GM12891 (cell line): ENCODE results near the gene NLRP7. TPM values are rescaled to one million over a fixed set of nuclear protein-coding genes. Genes with fewer than 3 reads are reported as not detected.
"Not testable (repeated sequence)": the region's sequence is repeated elsewhere in the genome, so short reads cannot be mapped to it uniquely, and the experiment has no call there.

Source experiments
- DNase-seq: peaks from one replicate; pipeline ENCODE4 v3.0.0; 2011; ENCODE audit warnings: low spot score; ENCODE audit not compliant: insufficient read length
- FAIRE-seq: peaks from 2 replicates; lab custom pipeline; 2011; peaks lifted over from hg19 to GRCh38; lab: Jason Lieb, UNC
- PAX5 ChIP-seq: IDR thresholded peaks from 2 replicates; pipeline ENCODE4 v1.6.1; 2011; ENCODE audit warnings: low read length, moderate library complexity, mild to moderate bottlenecking; ENCODE audit not compliant: insufficient read depth, severe bottlenecking
- POLR2A ChIP-seq: IDR thresholded peaks from 2 replicates; pipeline ENCODE4 v1.6.1; 2011; ENCODE audit warnings: low read depth, low read length, control low read depth
- POLR2AphosphoS5 ChIP-seq: IDR thresholded peaks from 2 replicates; pipeline ENCODE4 v1.6.1; 2011; ENCODE audit warnings: low read depth, low read length, control low read depth
- POU2F2 ChIP-seq: IDR thresholded peaks from 2 replicates; pipeline ENCODE4 v1.6.1; 2011; ENCODE audit warnings: low read depth, mild to moderate bottlenecking, control low read depth, low read length, moderate library complexity
- SPI1 ChIP-seq: IDR thresholded peaks from 2 replicates; pipeline ENCODE4 v1.6.1; 2011; ENCODE audit warnings: low read depth, low read length, control low read depth
- TAF1 ChIP-seq: IDR thresholded peaks from 2 replicates; pipeline ENCODE4 v1.6.1; 2011; ENCODE audit warnings: low read depth, low read length, control low read depth
- polyA plus RNA-seq: library from polyadenylated mRNA; unstranded; fragments of >200 nt; gene quantifications from one replicate; pipeline ENCODE4 v1.2.1, GENCODE V29; 2012; ENCODE audit warnings: low read depth, missing spikeins, inconsistent platforms; ENCODE audit not compliant: missing spikeins

Gene NLRP7
- 2.3 TPM for polyA plus RNA-seq

GRCh38 chr19:54947381-54947780, at the start of gene NLRP7:
NLRP7 (minus strand) TSS chr19:54947530.
- TF ChIP-seq SPI1 (no peak), POU2F2 (no peak), PAX5 (no peak), POLR2AphosphoS5 (no peak), TAF1 (no peak), POLR2A (no peak)
- FAIRE-seq (no peak), DNase-seq (no peak)

GRCh38 chr19:54995561-54995960, 48.2 kb upstream of the NLRP7 start:
- no peak for FAIRE-seq
- TF ChIP-seq POLR2AphosphoS5 (no peak), POLR2A (no peak)

GRCh38 chr19:54989531-54989930, 42.2 kb upstream of the NLRP7 start:
- not testable (repeated sequence) for FAIRE-seq, DNase-seq

More at GRCh38 chr19:54995561-54995960, 48.2 kb upstream of the NLRP7 start:
- DNase-seq = no peak

- DNase-seq = not testable (repeated sequence)
- peak; percentile 81 for FAIRE-seq
These were observed 35.2 kb upstream of the NLRP7 start for GRCh38 chr19:54982562-54982961.

- not testable (repeated sequence) for DNase-seq
- FAIRE-seq = peak; percentile 52
These were observed 26.1 kb upstream of the NLRP7 start for GRCh38 chr19:54973229-54974090.

- FAIRE-seq, DNase-seq: not testable (repeated sequence)
These were observed 24.1 kb upstream of the NLRP7 start for GRCh38 chr19:54971446-54971845.

GRCh38 chr19:54969647-54970046, 22.3 kb upstream of the NLRP7 start:
- DNase-seq (no peak), FAIRE-seq (no peak)
- TF ChIP-seq SPI1 = no peak

- FAIRE-seq (no peak), DNase-seq (no peak)
- TF ChIP-seq SPI1 (no peak), TAF1 (no peak), POLR2A (no peak)
These were observed 20.3 kb upstream of the NLRP7 start for GRCh38 chr19:54967611-54968010.

- DNase-seq, FAIRE-seq: not testable (repeated sequence)
These were observed 17.7 kb upstream of the NLRP7 start for GRCh38 chr19:54965055-54965454.

GRCh38 chr19:54959840-54960239, 12.5 kb upstream of the NLRP7 start:
- DNase-seq (peak; percentile 48), FAIRE-seq (peak; percentile 85)
- TF ChIP-seq POLR2A = no peak
- no peak for TF ChIP-seq TAF1
- no peak for TF ChIP-seq PAX5
- no peak for TF ChIP-seq POU2F2
- TF ChIP-seq SPI1 = peak; percentile 90
- TF ChIP-seq POLR2AphosphoS5 = no peak

- no peak for DNase-seq
- FAIRE-seq = no peak
- TF ChIP-seq POLR2AphosphoS5 (no peak), SPI1 (no peak), POU2F2 (no peak), POLR2A (no peak), PAX5 (no peak), TAF1 (no peak)
These were observed 8.0 kb upstream of the NLRP7 start for GRCh38 chr19:54955376-54955775.

GRCh38 chr19:54953345-54953713, 6.0 kb upstream of the NLRP7 start:
- FAIRE-seq, DNase-seq: not testable (repeated sequence)
